Loucy (cell line): ENCODE measurements around the gene RMND5B.

Source experiments
- H2AFZ ChIP-seq: fragments of 200-600 bp; sonication (generic); 2 replicates; pipeline ENCODE4 v1.6.0; 2016; ENCODE audit warnings: antibody characterized with exemption, mild to moderate bottlenecking, low read length, moderate library complexity
- H3F3A ChIP-seq: fragments of 200-600 bp; 2 replicates; pipeline ENCODE4 v1.6.0; 2016; ENCODE audit warnings: antibody characterized with exemption, low read depth, mild to moderate bottlenecking
- H3K27me3 ChIP-seq: fragments of 200-600 bp; sonication (generic); 2 replicates; pipeline ENCODE4 v1.6.1; 2014; ENCODE audit warnings: low read length, mild to moderate bottlenecking; ENCODE audit not compliant: insufficient read depth, poor library complexity, severe bottlenecking
- H3K36me3 ChIP-seq: fragments of 200-600 bp; sonication (generic); 2 replicates; pipeline ENCODE4 v1.6.1; 2016; ENCODE audit warnings: low read length; ENCODE audit not compliant: insufficient read depth
- H3K4me1 ChIP-seq: fragments of 200-600 bp; sonication (generic); 2 replicates; pipeline ENCODE4 v1.5.1; 2014; ENCODE audit warnings: low read length, mild to moderate bottlenecking; ENCODE audit not compliant: insufficient read depth, poor library complexity, severe bottlenecking
- H3K4me2 ChIP-seq: fragments of 200-600 bp; sonication (generic); 2 replicates; pipeline ENCODE4 v1.6.0; 2014; ENCODE audit warnings: antibody characterized with exemption, low read length, low read depth, mild to moderate bottlenecking; ENCODE audit not compliant: poor library complexity, severe bottlenecking
- H3K4me3 ChIP-seq: fragments of 200-600 bp; sonication (generic); 2 replicates; pipeline ENCODE4 v1.5.1; 2014; ENCODE audit warnings: low read length, mild to moderate bottlenecking, mixed read lengths; ENCODE audit not compliant: poor library complexity, severe bottlenecking
- H3K79me2 ChIP-seq: fragments of 200-600 bp; sonication (generic); 2 replicates; pipeline ENCODE4 v1.6.1; 2014; ENCODE audit warnings: low read length; ENCODE audit not compliant: insufficient read depth
- H3K9ac ChIP-seq: fragments of 200-600 bp; sonication (generic); 2 replicates; pipeline ENCODE4 v1.6.0; 2014; ENCODE audit warnings: mild to moderate bottlenecking, low read depth, low read length, moderate library complexity; ENCODE audit not compliant: poor library complexity, severe bottlenecking
- H3K9me2 ChIP-seq: fragments of 200-600 bp; sonication (generic); replicated peaks from 2 replicates; pipeline ENCODE4 v1.6.1; 2016; ENCODE audit warnings: low read depth, low read length, mixed read lengths
- H3K9me3 ChIP-seq: fragments of 200-600 bp; sonication (generic); 2 replicates; pipeline ENCODE4 v1.6.1; 2014; ENCODE audit warnings: mild to moderate bottlenecking, antibody characterized with exemption, low read length, low read depth; ENCODE audit not compliant: insufficient read depth
- H4K20me1 ChIP-seq: fragments of 200-600 bp; sonication (generic); 2 replicates; pipeline ENCODE4 v1.6.0; 2014; ENCODE audit warnings: antibody characterized with exemption, low read length, mild to moderate bottlenecking; ENCODE audit not compliant: insufficient read depth, poor library complexity, severe bottlenecking
- EZH2phosphoT487 ChIP-seq: fragments of 200-600 bp; IDR thresholded peaks from 2 replicates; pipeline ENCODE4 v1.6.1; 2018; ENCODE audit warnings: antibody characterized with exemption, mild to moderate bottlenecking, moderate library complexity, borderline replicate concordance
- TF ChIP-seq, protein P1 (sequence below): fragments of 200-600 bp; sonication (generic); conservative IDR thresholded peaks from 2 replicates; pipeline ENCODE4 v1.5.1; 2014; ENCODE audit warnings: mild to moderate bottlenecking, antibody characterized with exemption, low read length

The RMND5B gene

DNA sequence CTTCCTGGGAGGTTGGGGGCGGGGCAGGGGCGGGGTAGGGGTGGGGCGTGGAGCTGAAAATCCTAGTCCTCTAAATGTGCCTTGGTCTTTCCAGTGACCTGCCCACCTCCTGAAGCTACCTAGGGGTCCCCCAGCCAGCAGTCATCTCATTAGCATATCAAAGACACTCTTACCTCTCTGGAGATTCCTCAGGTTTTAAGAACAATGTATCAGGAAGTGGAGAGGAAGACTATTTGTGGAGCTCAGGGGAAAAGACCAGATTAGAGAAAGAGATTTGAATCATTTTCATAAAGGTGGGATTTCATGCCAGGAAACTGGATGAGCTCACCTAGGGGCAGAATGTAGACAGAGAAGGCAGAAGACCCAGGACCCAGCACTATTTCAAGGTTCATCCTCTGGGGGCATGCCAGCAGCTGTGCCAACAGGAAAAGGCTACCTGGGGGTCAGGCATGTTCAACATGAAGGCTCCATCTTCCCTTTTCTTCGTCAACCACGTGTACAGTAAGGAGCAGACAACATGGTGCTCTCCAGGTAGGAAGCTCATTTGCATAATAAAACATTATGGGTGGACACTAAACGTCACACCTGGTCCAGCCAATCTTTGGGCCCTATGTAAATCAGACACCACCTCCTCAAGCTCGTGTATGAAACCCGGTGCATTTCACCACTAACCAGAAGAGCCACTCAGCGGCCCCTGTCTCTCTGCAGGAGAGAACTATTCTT, 49.5 kb downstream of the RMND5B start:
- Histone ChIP-seq H3K9me2 (no peaks in the 10 kb centered on the region), H3K79me2 (no peaks in the 10 kb centered on the region), H3K9ac (no peak overlapping the region), H2AFZ (no peak overlapping the region), H3K4me1 (peaks cover 12% of the 10 kb centered on the region), H4K20me1 (no peaks in the 10 kb centered on the region), H3F3A (no peaks in the 10 kb centered on the region), H3K27me3 (no peaks in the 10 kb centered on the region), H3K36me3 (no peaks in the 10 kb centered on the region), H3K4me3 (no peak overlapping the region), H3K9me3 (no peaks in the 10 kb centered on the region), H3K4me2 (no peak overlapping the region)
- no peak for TF ChIP-seq EZH2phosphoT487
- TF ChIP-seq, protein P1, sequence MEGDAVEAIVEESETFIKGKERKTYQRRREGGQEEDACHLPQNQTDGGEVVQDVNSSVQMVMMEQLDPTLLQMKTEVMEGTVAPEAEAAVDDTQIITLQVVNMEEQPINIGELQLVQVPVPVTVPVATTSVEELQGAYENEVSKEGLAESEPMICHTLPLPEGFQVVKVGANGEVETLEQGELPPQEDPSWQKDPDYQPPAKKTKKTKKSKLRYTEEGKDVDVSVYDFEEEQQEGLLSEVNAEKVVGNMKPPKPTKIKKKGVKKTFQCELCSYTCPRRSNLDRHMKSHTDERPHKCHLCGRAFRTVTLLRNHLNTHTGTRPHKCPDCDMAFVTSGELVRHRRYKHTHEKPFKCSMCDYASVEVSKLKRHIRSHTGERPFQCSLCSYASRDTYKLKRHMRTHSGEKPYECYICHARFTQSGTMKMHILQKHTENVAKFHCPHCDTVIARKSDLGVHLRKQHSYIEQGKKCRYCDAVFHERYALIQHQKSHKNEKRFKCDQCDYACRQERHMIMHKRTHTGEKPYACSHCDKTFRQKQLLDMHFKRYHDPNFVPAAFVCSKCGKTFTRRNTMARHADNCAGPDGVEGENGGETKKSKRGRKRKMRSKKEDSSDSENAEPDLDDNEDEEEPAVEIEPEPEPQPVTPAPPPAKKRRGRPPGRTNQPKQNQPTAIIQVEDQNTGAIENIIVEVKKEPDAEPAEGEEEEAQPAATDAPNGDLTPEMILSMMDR: no peak

DNA sequence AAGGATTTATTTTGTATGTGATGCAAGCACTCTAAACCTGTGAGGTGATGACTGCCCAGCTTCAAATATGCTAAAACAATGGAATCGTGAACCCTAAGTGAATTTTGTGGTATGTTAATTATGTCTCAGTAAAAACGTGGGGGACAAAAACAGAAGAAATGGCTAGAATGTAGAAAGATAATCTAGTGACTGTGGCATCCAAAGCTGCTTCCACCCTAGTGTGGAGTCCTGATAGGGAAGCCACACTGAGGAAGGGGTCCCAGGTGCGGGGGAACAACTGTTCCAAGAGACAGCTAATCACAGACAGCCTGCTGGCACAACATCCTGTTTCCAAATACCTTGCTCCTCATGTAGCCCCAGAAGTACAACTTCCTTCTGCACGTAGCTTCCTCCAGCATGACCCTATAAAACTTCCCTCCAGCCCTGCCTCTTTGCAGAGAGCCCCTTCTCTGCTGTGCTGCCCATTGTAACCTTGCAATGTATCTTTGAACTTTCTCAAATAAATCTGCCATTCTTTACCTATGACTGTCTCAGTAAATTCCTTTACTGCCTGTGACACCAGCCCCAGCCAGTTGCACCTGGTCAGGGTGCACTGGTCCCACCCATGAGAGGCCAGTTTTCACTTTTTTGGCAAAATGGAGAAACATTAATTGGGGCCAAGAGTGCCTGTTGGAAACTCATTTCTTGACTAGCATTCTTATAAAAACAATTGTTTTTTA, 51.5 kb downstream of the RMND5B start:
- Histone ChIP-seq H3K4me2 (peak overlapping the region; percentile 70), H2AFZ (peak overlapping the region; percentile 60; the same call in 1 of the 2 replicates), H3K27me3 (no peaks in the 10 kb centered on the region), H3K4me1 (peaks cover 23% of the 10 kb centered on the region), H3K4me3 (peak overlapping the region; percentile 42), H3K36me3 (no peaks in the 10 kb centered on the region), H4K20me1 (no peaks in the 10 kb centered on the region), H3K9me2 (no peaks in the 10 kb centered on the region), H3K9ac (no peak overlapping the region), H3F3A (no peaks in the 10 kb centered on the region), H3K79me2 (no peaks in the 10 kb centered on the region), H3K9me3 (no peaks in the 10 kb centered on the region)
- TF ChIP-seq EZH2phosphoT487: no peak
- TF ChIP-seq, protein P1: no peak

DNA sequence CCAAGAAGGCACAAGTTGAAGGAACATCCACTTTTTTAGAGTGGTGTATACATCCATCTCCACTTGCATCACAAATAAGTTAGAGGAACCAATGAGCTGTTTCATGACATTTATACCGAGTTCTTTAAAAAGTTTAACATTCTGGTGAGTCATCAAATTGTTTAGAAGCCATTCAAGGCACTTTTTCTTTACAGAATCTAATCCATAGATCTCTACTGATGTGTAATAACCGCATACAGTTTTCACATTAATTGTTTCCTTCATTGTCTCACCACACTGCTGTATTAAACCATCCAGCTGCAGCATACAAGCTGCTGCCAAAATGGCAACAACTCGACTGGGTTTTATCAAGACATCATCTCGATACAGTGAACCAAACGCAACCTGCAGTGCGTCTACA, 55.6 kb downstream of the RMND5B start:
- Histone ChIP-seq H3K27me3 (no peaks in the 10 kb centered on the region), H4K20me1 (no peaks in the 10 kb centered on the region), H3F3A (no peaks in the 10 kb centered on the region), H3K9ac (no peak overlapping the region), H3K36me3 (no peaks in the 10 kb centered on the region), H3K4me3 (no peak overlapping the region), H3K4me1 (peaks cover 20% of the 10 kb centered on the region), H3K4me2 (peak overlapping the region; percentile 56), H3K9me2 (no peaks in the 10 kb centered on the region), H2AFZ (peak overlapping the region; percentile 35; the same call in 1 of the 2 replicates), H3K9me3 (no peaks in the 10 kb centered on the region), H3K79me2 (no peaks in the 10 kb centered on the region)
- TF ChIP-seq, protein P1: no peak
- TF ChIP-seq EZH2phosphoT487: no peak
